Measurements from ENCODE around the gene CCDC184.
A peak's percentile ranks its signal among the peaks of the same experiment; 100 is the strongest.

Gene CCDC184

GRCh38 chr12:48184549-48184922 is 1.1 kb downstream of the CCDC184 start:
- in situ Hi-C loops (cut with MboI; ENCODE audit: low sequenced_read_pairs), result no loop called here
- no peaks in the 10 kb centered on the region for H3K36me3 ChIP-seq (replicated peaks)
- DNase-seq (ENCODE audit: low spot score in 2 of 2), result no peak
- peaks cover 21% of the 10 kb centered on the region for H3K4me1 ChIP-seq
- no peaks in the 10 kb centered on the region for H3K9me3 ChIP-seq
- H3K27me3 ChIP-seq (ENCODE audit: low read depth), result no peaks in the 10 kb centered on the region
- no peak overlapping the region; the same call in 1 of the 2 replicates for H3K4me3 ChIP-seq

GRCh38 chr12:48185181-48185919 is 1.9 kb downstream of the CCDC184 start:
- no peak overlapping the region for H3K4me3 ChIP-seq
- in situ Hi-C loops (cut with MboI; ENCODE audit: low sequenced_read_pairs), result no loop called here

GRCh38 chr12:48187916-48188695 is 4.7 kb downstream of the CCDC184 start:
- Histone ChIP-seq H3K27me3 (ENCODE audit: low read depth) (no peaks in the 10 kb centered on the region), H3K4me3 (no peak overlapping the region), H3K4me1 (peaks cover 14% of the 10 kb centered on the region), H3K36me3 (replicated peaks) (no peaks in the 10 kb centered on the region), H3K9me3 (no peaks in the 10 kb centered on the region)
- in situ Hi-C loops (cut with MboI; ENCODE audit: low sequenced_read_pairs), result no loop called here
- no peak for DNase-seq (ENCODE audit: low spot score in 2 of 2)

More at GRCh38 chr12:48185181-48185919, 1.9 kb downstream of the CCDC184 start:
- DNase-seq (ENCODE audit: low spot score in 2 of 2), result peak in 1 of 2 experiments; percentile 54
- Histone ChIP-seq H3K27me3 (ENCODE audit: low read depth) (no peaks in the 10 kb centered on the region), H3K36me3 (replicated peaks) (no peaks in the 10 kb centered on the region), H3K9me3 (no peaks in the 10 kb centered on the region), H3K4me1 (peaks cover 21% of the 10 kb centered on the region)

GRCh38 chr12:48189331-48190125 is 6.1 kb downstream of the CCDC184 start:
- Histone ChIP-seq H3K4me3 (no peak overlapping the region), H3K9me3 (no peaks in the 10 kb centered on the region), H3K4me1 (peaks cover 14% of the 10 kb centered on the region), H3K36me3 (replicated peaks) (no peaks in the 10 kb centered on the region), H3K27me3 (ENCODE audit: low read depth) (0 out of 2 replicates have a peak, but pooled peaks cover under 1% of the 10 kb centered on the region)
- in situ Hi-C loops (cut with MboI; ENCODE audit: low sequenced_read_pairs), result no loop called here
- DNase-seq (ENCODE audit: low spot score in 2 of 2), result peak; percentile 63 to 73

- peaks cover 4% of the 10 kb centered on the region for H3K4me1 ChIP-seq
- DNase-seq (ENCODE audit: low spot score in 2 of 2), result no peak
- H3K36me3 ChIP-seq (replicated peaks), result no peaks in the 10 kb centered on the region
- H3K4me3 ChIP-seq, result no peak overlapping the region
- no peaks in the 10 kb centered on the region for H3K9me3 ChIP-seq
- in situ Hi-C loops (cut with MboI; ENCODE audit: low sequenced_read_pairs), result no loop called here
- 0 out of 2 replicates have a peak, but pooled peaks cover 2% of the 10 kb centered on the region for H3K27me3 ChIP-seq (ENCODE audit: low read depth)
Observed at GRCh38 chr12:48191096-48191495, 7.7 kb downstream of the CCDC184 start.

GRCh38 chr12:48192861-48193260 is 9.4 kb downstream of the CCDC184 start:
- H3K36me3 ChIP-seq (replicated peaks), result no peaks in the 10 kb centered on the region
- H3K9me3 ChIP-seq, result no peaks in the 10 kb centered on the region
- in situ Hi-C loops (cut with MboI; ENCODE audit: low sequenced_read_pairs), result no loop called here
- H3K27me3 ChIP-seq (ENCODE audit: low read depth), result 0 out of 2 replicates have a peak, but pooled peaks cover 2% of the 10 kb centered on the region
- H3K4me3 ChIP-seq, result no peak overlapping the region
- no peaks in the 10 kb centered on the region for H3K4me1 ChIP-seq
- DNase-seq (ENCODE audit: low spot score in 2 of 2), result no peak

- no peak for DNase-seq (ENCODE audit: low spot score in 2 of 2)
- in situ Hi-C loops (cut with MboI; ENCODE audit: low sequenced_read_pairs), result no loop called here
Observed at GRCh38 chr12:48193623-48194022, 10.2 kb downstream of the CCDC184 start.

GRCh38 chr12:48194799-48195201 is 11.4 kb downstream of the CCDC184 start:
- in situ Hi-C loops (cut with MboI; ENCODE audit: low sequenced_read_pairs), result no loop called here
- no peak for DNase-seq (ENCODE audit: low spot score in 2 of 2)
- Histone ChIP-seq H3K9me3 (no peaks in the 10 kb centered on the region), H3K4me3 (no peak overlapping the region), H3K27me3 (ENCODE audit: low read depth) (0 out of 2 replicates have a peak, but pooled peaks cover 2% of the 10 kb centered on the region), H3K36me3 (replicated peaks) (no peaks in the 10 kb centered on the region), H3K4me1 (peaks cover 7% of the 10 kb centered on the region)

More at GRCh38 chr12:48193623-48194022, 10.2 kb downstream of the CCDC184 start:
- H3K4me3 ChIP-seq, result no peak overlapping the region
- H3K9me3 ChIP-seq, result no peaks in the 10 kb centered on the region
- peaks cover 5% of the 10 kb centered on the region for H3K4me1 ChIP-seq
- H3K36me3 ChIP-seq (replicated peaks), result no peaks in the 10 kb centered on the region
- H3K27me3 ChIP-seq (ENCODE audit: low read depth), result 0 out of 2 replicates have a peak, but pooled peaks cover 2% of the 10 kb centered on the region

GRCh38 chr12:48197549-48197970 is 14.1 kb downstream of the CCDC184 start:
- no peak for DNase-seq (ENCODE audit: low spot score in 2 of 2)
- in situ Hi-C loops (cut with MboI; ENCODE audit: low sequenced_read_pairs), result no loop called here
- H3K27me3 ChIP-seq (ENCODE audit: low read depth), result peaks cover 8% of the 10 kb centered on the region
- H3K4me3 ChIP-seq, result peak overlapping the region; percentile 25
- peaks cover 7% of the 10 kb centered on the region for H3K4me1 ChIP-seq
- no peaks in the 10 kb centered on the region; the same call in 1 of the 2 replicates for H3K9me3 ChIP-seq
- H3K36me3 ChIP-seq (replicated peaks), result no peaks in the 10 kb centered on the region

- peak; percentile 76 to 91 for DNase-seq (ENCODE audit: low spot score in 2 of 2)
- peaks cover 9% of the 10 kb centered on the region for H3K27me3 ChIP-seq (ENCODE audit: low read depth)
- H3K36me3 ChIP-seq (replicated peaks), result no peaks in the 10 kb centered on the region
- no peaks in the 10 kb centered on the region; the same call in 1 of the 2 replicates for H3K9me3 ChIP-seq
- in situ Hi-C loops (cut with MboI; ENCODE audit: low sequenced_read_pairs), result no loop called here
- peak overlapping the region; percentile 25 for H3K4me3 ChIP-seq
- H3K4me1 ChIP-seq, result peaks cover 7% of the 10 kb centered on the region
Observed at GRCh38 chr12:48197971-48198671, 14.7 kb downstream of the CCDC184 start.

GRCh38 chr12:48198672-48198971 is 15.2 kb downstream of the CCDC184 start:
- H3K36me3 ChIP-seq (replicated peaks), result no peaks in the 10 kb centered on the region
- H3K27me3 ChIP-seq (ENCODE audit: low read depth), result peaks cover 9% of the 10 kb centered on the region
- DNase-seq (ENCODE audit: low spot score in 2 of 2), result no peak
- in situ Hi-C loops (cut with MboI; ENCODE audit: low sequenced_read_pairs), result no loop called here
- H3K4me3 ChIP-seq, result peak overlapping the region; percentile 25
- H3K9me3 ChIP-seq, result no peaks in the 10 kb centered on the region; the same call in 1 of the 2 replicates
- H3K4me1 ChIP-seq, result peaks cover 7% of the 10 kb centered on the region

GRCh38 chr12:48198985-48199384 is 15.5 kb downstream of the CCDC184 start:
- DNase-seq (ENCODE audit: low spot score in 2 of 2), result no peak
- Histone ChIP-seq H3K4me3 (no peak overlapping the region), H3K9me3 (no peaks in the 10 kb centered on the region; the same call in 1 of the 2 replicates), H3K36me3 (replicated peaks) (no peaks in the 10 kb centered on the region), H3K4me1 (peaks cover 7% of the 10 kb centered on the region), H3K27me3 (ENCODE audit: low read depth) (peaks cover 9% of the 10 kb centered on the region)
- in situ Hi-C loops (cut with MboI; ENCODE audit: low sequenced_read_pairs), result no loop called here

- Histone ChIP-seq H3K4me3 (no peak overlapping the region), H3K36me3 (replicated peaks) (no peaks in the 10 kb centered on the region), H3K9me3 (no peaks in the 10 kb centered on the region; the same call in 1 of the 2 replicates), H3K27me3 (ENCODE audit: low read depth) (peaks cover 7% of the 10 kb centered on the region), H3K4me1 (peaks cover 7% of the 10 kb centered on the region)
- DNase-seq (ENCODE audit: low spot score in 2 of 2), result no peak
- in situ Hi-C loops (cut with MboI; ENCODE audit: low sequenced_read_pairs), result no loop called here
Observed at GRCh38 chr12:48199774-48200221, 16.4 kb downstream of the CCDC184 start.

Data from HAP-1 (cell line).